ENCODE measurements around the gene NRG2.

DNA sequence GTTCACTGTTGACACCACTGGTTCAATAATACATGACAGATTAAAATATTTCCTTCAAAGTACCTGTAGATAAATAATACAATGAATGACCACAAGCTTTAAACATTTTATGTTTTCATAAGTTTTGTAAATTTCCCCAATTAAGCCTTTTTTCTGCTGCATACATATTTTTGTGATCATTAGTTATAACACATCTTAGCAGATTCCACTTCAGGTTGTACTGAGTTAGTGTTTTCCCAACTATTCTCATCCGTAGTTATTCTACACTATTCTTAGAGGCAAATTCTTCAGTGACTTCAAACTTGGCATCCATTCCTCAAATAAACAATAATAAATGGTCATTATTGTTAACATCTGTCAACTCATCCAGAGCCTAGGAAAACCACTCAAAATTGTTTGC, 100.9 kb downstream of the NRG2 start:
- no peak for TF ChIP-seq CTCF (IDR thresholded peaks at IDR 0.05)
- no peak for TF ChIP-seq REST (IDR thresholded peaks at IDR 0.05; ENCODE audit: low read depth, low read length)
- TF ChIP-seq TAF1 (IDR thresholded peaks at IDR 0.05; ENCODE audit: borderline replicate concordance, low read depth, low read length) = no peak
- no peak for TF ChIP-seq EZH2phosphoT487 (IDR thresholded peaks at IDR 0.05; ENCODE audit: borderline replicate concordance, low read depth)
- TF ChIP-seq USF2 (IDR thresholded peaks at IDR 0.05; ENCODE audit: borderline replicate concordance, low read depth, low read length) = no peak
